ENCODE results near the gene OSBP2. TPM values are rescaled to one million over a fixed set of nuclear protein-coding genes. Genes with fewer than 3 reads are reported as not detected.

The OSBP2 gene
- total RNA-seq, 1 experiment from 2014 or later = 7.1 TPM

DNA sequence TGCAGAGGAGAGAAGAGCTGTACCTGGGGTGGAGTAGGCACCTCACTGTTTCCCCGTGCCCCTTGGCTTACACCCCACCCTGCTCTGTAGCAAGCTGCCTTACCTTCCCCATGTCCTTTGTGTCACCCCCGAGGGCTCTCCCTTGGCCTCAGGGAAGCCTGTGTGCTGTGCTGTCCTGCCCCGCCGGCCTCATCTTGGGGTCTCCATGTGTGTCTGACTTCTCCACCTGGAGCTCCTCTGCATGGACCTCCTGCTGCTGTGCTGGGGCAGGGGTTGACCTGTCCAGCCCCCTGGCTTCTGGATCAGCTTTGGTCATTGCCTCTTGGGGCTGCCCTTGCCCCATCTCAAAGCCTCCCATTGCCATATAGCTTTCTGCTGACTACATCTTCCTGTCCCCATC lies 59.8 kb downstream of the OSBP2 start:
- Histone ChIP-seq H3F3A (ENCODE audit: insufficient read depth, low read depth) (no peaks in the 10 kb centered on the region), H3K4me3 (no peak overlapping the region), H3K27me3 (ENCODE audit: insufficient read depth, low read depth) (no peaks in the 10 kb centered on the region), H3K4me2 (no peak overlapping the region), H3K4me1 (replicated peaks; ENCODE audit: insufficient read depth) (no peaks in the 10 kb centered on the region), H3K36me3 (ENCODE audit: low read depth) (no peaks in the 10 kb centered on the region), H3K9me3 (ENCODE audit: insufficient read depth, low read depth) (no peaks in the 10 kb centered on the region), H2AFZ (no peak overlapping the region), H3K27ac (no peak overlapping the region), H3K79me2 (ENCODE audit: low read depth) (no peaks in the 10 kb centered on the region), H4K20me1 (ENCODE audit: insufficient read depth) (no peaks in the 10 kb centered on the region), H3K9me2 (ENCODE audit: insufficient read depth) (no peaks in the 10 kb centered on the region)
- ChIA-PET POLR2A (ENCODE audit: unreplicated experiment) (interaction anchor here (0.6 to 1.0 kb wide), 3 partner anchors 120 to 452 kb away, joined by 3 to 8 read pairs (median 6); no protein-coding TSS in a partner anchor), CTCF (interaction anchor here (0.5 to 1.7 kb wide), 5 partner anchors 46 to 310 kb away, joined by 3 to 26 read pairs (median 4); partner anchors contain the start of gene SLC35E4)
- DNase-seq = no peak
- intact Hi-C loops (cut with micrococcal nuclease; ENCODE audit: unreplicated experiment) = loop anchor here (2.0 kb wide), 1 partner anchor 198 kb away; no protein-coding TSS in a partner anchor
- TF ChIP-seq, protein P1, sequence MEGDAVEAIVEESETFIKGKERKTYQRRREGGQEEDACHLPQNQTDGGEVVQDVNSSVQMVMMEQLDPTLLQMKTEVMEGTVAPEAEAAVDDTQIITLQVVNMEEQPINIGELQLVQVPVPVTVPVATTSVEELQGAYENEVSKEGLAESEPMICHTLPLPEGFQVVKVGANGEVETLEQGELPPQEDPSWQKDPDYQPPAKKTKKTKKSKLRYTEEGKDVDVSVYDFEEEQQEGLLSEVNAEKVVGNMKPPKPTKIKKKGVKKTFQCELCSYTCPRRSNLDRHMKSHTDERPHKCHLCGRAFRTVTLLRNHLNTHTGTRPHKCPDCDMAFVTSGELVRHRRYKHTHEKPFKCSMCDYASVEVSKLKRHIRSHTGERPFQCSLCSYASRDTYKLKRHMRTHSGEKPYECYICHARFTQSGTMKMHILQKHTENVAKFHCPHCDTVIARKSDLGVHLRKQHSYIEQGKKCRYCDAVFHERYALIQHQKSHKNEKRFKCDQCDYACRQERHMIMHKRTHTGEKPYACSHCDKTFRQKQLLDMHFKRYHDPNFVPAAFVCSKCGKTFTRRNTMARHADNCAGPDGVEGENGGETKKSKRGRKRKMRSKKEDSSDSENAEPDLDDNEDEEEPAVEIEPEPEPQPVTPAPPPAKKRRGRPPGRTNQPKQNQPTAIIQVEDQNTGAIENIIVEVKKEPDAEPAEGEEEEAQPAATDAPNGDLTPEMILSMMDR (conservative IDR thresholded peaks at IDR 0.05) = no peak
- TF ChIP-seq EZH2 (IDR thresholded peaks at IDR 0.05; ENCODE audit: low read depth) = no peak
- no TSS peak for BruUV-seq (replicated peaks)

DNA sequence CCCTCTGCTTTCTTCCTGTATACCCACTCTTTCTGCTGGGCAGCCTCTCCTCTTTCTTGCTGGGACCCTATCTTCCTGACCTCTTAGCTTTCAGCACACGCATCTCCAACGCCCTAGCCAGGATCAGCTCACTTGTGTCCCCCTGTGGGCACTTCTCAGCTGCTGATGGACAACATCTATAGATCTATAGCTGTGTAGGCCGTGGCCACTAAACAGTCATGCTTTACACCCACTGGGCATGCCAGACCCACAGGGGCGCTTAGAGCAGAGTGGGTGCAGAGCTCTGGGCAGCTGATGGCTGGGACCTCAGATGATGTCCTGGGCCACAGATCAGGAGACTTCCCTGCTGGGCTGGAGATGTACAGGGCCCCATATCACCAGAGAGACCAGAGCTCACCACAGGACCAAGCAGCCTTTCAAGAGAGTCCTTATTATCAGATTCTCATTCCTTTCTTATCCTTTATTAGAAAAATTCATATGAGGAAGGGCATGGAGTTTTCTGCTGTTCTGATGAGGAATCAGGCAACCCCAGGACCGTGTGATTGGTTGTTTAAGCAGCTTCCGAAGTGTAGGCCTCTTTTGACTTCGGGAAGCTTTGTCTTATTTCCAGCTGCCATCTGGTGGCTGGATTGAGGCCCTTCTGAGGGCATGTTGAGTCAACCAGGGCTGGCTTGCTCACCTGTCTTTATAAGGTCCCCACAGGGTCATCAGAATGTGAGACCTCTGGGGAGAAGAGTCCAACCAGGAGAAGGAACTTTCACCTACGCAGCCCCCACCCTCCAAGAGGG lies 60.5 kb downstream of the OSBP2 start:
- H3K4me3 ChIP-seq = no peak overlapping the region
- H3F3A ChIP-seq (ENCODE audit: insufficient read depth, low read depth) = no peaks in the 10 kb centered on the region
- no peak overlapping the region for H3K4me2 ChIP-seq
- no peaks in the 10 kb centered on the region for H3K9me3 ChIP-seq (ENCODE audit: insufficient read depth, low read depth)
- peak; percentile 60 to 69 for DNase-seq
- CTCF ChIA-PET = interaction anchor here (0.5 to 1.7 kb wide), 11 partner anchors 28 to 364 kb away, joined by 3 to 26 read pairs (median 4); partner anchors contain the start of genes SELENOM and SLC35E4
- H3K36me3 ChIP-seq (ENCODE audit: low read depth) = no peaks in the 10 kb centered on the region
- H2AFZ ChIP-seq = no peak overlapping the region
- H4K20me1 ChIP-seq (ENCODE audit: insufficient read depth) = no peaks in the 10 kb centered on the region
- no peak overlapping the region for H3K27ac ChIP-seq
- intact Hi-C loops (cut with micrococcal nuclease; ENCODE audit: unreplicated experiment) = loop anchor here (1.0 to 2.0 kb wide), 3 partner anchors 121 to 310 kb away; no protein-coding TSS in a partner anchor
- BruUV-seq (replicated peaks) = no TSS peak
- H3K4me1 ChIP-seq (replicated peaks; ENCODE audit: insufficient read depth) = no peaks in the 10 kb centered on the region
- H3K27me3 ChIP-seq (ENCODE audit: insufficient read depth, low read depth) = no peaks in the 10 kb centered on the region
- POLR2A ChIA-PET (ENCODE audit: unreplicated experiment) = interaction anchor here (0.6 to 1.0 kb wide), 3 partner anchors 120 to 452 kb away, joined by 6 to 8 read pairs (median 7); partner anchors contain the start of gene SEC14L2
- no peaks in the 10 kb centered on the region for H3K9me2 ChIP-seq (ENCODE audit: insufficient read depth)
- no peaks in the 10 kb centered on the region for H3K79me2 ChIP-seq (ENCODE audit: low read depth)
- TF ChIP-seq, protein P1 (conservative IDR thresholded peaks at IDR 0.05) = peak; percentile 87
- no peak for TF ChIP-seq EZH2 (IDR thresholded peaks at IDR 0.05; ENCODE audit: low read depth)

DNA sequence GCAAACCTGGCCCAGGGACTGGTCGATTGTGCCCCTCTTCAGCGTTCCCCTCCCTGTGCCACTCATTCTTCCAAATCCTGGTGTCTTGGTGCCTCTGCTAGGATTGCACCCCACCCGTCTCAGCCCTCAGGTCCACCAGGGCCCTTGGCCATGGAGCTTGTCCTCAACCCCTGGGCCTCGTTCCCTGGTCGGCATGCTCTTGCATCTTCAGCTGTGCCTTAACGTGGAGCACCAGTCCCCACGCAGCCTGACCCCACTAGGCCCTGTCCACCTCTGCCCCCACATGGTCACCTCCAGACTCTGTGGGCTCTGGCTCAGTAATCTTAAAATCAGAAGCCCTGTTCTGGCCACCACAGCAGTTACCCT lies 61.1 kb downstream of the OSBP2 start:
- Histone ChIP-seq H3K4me1 (replicated peaks; ENCODE audit: insufficient read depth) (no peaks in the 10 kb centered on the region), H3K9me3 (ENCODE audit: insufficient read depth, low read depth) (no peaks in the 10 kb centered on the region), H3K4me2 (no peak overlapping the region), H3K79me2 (ENCODE audit: low read depth) (no peaks in the 10 kb centered on the region), H3K9me2 (ENCODE audit: insufficient read depth) (no peaks in the 10 kb centered on the region), H2AFZ (no peak overlapping the region), H4K20me1 (ENCODE audit: insufficient read depth) (no peaks in the 10 kb centered on the region), H3K27ac (no peak overlapping the region), H3K4me3 (no peak overlapping the region), H3K27me3 (ENCODE audit: insufficient read depth, low read depth) (no peaks in the 10 kb centered on the region), H3K36me3 (ENCODE audit: low read depth) (no peaks in the 10 kb centered on the region), H3F3A (ENCODE audit: insufficient read depth, low read depth) (no peaks in the 10 kb centered on the region)
- intact Hi-C loops (cut with micrococcal nuclease; ENCODE audit: unreplicated experiment) = loop anchor here (1.0 to 2.0 kb wide), 3 partner anchors 121 to 310 kb away; no protein-coding TSS in a partner anchor
- TF ChIP-seq, protein P1 (conservative IDR thresholded peaks at IDR 0.05) = peak; percentile 33; the same call in 1 of the 2 replicates
- no peak for TF ChIP-seq EZH2 (IDR thresholded peaks at IDR 0.05; ENCODE audit: low read depth)
- no peak for DNase-seq
- no TSS peak for BruUV-seq (replicated peaks)
- ChIA-PET POLR2A (ENCODE audit: unreplicated experiment) (interaction anchor here (0.6 to 1.0 kb wide), 2 partner anchors 359 to 451 kb away, joined by 7 to 8 read pairs; partner anchors contain the start of gene SEC14L2), CTCF (interaction anchor here (0.8 to 1.7 kb wide), 5 partner anchors 28 to 364 kb away, joined by 3 to 26 read pairs (median 4); partner anchors contain the start of genes SELENOM and SLC35E4)

All from PC-9 (cell line).